NCI-H2171 treated with DMSO at 0.1 percent for 48 hours (cell line): Measurements from ENCODE around the gene NRXN3.
A peak's percentile ranks its signal among the peaks of the same experiment; 100 is the strongest.

ENCODE experiments used
- DNase-seq: peaks from one replicate; lab custom pipeline; 2025; lab: John Stamatoyannopoulos, UW

NRXN3 gene

DNA sequence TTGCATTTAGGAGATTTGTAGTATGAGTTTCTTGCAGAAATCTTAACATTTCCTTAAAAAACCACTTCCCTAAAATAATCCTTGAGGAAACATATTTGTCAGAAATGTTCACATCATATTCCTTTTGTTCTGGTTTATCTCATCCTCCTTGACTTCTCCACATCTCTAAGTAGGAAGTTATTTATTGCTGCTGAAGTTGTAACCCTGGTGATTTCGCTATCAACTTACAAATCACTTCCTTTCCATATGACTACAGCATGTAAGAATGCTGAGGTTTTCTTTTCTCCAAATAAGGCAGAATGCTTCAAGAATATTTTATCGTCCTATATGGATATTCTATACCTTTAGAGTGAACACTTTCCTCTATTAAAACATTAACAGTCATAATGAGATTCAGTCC, 751.7 kb downstream of the NRXN3 start:
- no peak for DNase-seq

GRCh38 chr14:78927261-78927660, 757.1 kb downstream of the NRXN3 start:
- DNase-seq = no peak

- DNase-seq = no peak
These were observed 763.0 kb downstream of the NRXN3 start for GRCh38 chr14:78933166-78933565.

GRCh38 chr14:78933948-78934524, 763.9 kb downstream of the NRXN3 start:
- DNase-seq = peak; percentile 63

DNA sequence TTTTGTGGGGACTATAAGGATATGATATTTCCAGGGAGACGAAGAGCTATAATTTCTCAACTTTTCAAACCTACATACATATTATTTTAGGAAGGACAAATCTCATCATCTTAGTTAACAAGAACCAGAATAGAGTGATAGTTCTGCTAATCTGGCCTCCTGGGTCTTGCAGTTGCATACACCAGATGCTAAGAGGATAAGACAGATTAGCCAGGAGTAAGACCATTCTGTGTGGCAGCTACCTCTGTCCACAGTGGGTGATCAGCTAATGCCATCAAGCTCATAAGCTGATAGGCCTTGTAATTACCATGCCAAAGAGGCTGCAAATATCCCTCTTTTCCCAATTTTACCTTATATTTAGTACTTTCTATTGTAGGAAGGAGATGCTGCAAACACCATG, 776.8 kb downstream of the NRXN3 start:
- DNase-seq = no peak

GRCh38 chr14:78947681-78948080, 777.5 kb downstream of the NRXN3 start:
- no peak for DNase-seq

DNA sequence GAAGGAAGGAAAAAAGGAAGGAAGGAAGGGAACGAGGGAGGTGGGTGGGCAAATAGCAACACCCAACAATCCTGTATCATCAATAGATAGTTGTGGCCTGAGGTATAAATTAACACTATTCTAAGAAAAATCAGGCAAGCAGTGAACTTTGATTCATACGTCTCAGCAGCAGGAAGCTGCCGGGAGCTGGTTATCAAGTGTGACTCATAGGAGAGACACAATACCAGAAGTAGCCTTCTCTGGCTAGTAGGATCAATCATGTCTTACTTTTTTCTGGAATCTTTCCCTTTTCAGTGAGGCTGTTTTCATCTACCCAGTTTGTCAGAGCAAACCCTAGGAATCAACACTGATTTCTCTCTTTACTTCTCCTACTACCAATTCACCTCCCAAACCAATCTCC, 780.5 kb downstream of the NRXN3 start:
- no peak for DNase-seq

DNA sequence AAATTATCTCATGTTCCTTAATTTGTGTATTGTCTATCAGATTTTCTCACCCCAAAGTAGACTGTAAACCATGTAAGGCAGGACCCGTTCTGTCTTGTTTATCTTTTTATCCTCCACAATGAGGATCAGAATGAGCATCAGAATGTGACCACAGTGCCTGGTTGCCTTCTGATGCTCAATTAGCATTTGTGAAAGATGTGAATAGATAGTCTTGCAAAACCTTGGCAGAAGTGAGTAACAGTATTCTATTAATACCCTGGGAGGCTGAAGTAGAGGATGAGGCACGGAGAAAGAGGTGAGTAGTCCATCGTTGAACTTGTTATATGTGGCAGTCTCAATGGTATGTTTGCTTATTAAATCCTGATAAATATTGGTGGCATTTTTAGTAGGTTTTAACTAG, 781.4 kb downstream of the NRXN3 start:
- no peak for DNase-seq

- peak; percentile 89 for DNase-seq
These were observed 789.6 kb downstream of the NRXN3 start for GRCh38 chr14:78959674-78960264.

GRCh38 chr14:78967111-78967809, 797.1 kb downstream of the NRXN3 start:
- no peak for DNase-seq

- no peak for DNase-seq
These were observed 798.1 kb downstream of the NRXN3 start for GRCh38 chr14:78968265-78968664.

DNA sequence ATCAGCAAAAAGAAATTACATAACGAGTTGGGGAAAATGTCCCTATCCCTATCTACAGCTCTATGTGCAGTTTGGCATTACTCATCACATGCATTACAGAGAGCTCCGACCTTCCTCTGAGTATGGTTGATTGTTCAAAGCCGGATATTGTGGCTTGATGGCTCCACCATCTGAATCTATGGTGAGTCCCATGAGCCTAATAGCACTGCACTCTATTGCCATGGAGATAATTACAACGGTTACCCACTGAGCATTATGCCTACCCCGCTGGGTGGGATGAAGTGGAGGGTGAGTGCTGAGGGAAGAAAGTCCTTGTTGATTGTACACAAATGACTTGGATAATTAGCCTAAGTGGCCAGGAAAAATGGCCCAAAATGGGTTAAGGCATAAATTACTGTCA, 800.5 kb downstream of the NRXN3 start:
- DNase-seq = peak; percentile 61

- no peak for DNase-seq
These were observed 802.3 kb downstream of the NRXN3 start for GRCh38 chr14:78972440-78972839.

GRCh38 chr14:78974691-78975090, 804.5 kb downstream of the NRXN3 start:
- DNase-seq = no peak

DNA sequence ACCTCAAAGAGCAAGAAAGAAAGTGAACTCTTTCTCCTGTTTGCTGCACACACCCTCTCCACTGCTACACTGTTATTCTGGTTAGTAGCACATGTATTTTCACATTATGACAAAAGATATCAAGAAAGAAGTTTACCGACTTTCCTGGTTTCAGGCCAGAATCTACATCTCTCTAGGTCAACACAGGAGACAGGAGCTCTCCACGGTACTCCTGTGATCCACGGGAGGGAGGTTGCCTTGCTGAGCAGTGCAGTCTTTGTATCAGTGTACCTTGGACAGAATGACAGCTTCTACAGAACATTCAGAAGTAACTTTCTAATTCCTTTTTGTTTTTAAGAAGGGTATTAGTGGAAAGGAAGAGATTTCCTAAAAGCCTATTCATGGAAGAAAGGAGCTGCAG, 805.6 kb downstream of the NRXN3 start:
- no peak for DNase-seq

GRCh38 chr14:78978896-78979295, 808.7 kb downstream of the NRXN3 start:
- DNase-seq = peak; percentile 17

DNA sequence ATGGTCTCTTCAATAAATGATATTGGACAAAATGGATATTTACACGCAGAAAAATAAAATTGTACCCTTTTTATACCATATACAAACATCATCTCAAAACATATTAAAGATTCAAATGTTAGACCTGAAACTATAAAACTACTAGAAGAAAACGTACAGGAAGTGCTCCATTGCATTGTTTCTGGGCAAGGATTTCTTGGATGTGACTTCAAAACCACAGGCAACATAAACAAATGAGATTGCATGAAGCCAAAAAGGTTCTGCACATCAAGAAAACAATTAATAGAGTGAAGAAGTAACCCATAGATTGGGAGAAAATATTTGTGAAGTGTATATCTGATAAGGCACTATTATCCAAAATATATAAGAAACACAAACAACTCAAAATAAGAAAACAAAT, 812.4 kb downstream of the NRXN3 start:
- no peak for DNase-seq

- DNase-seq = no peak
These were observed 813.0 kb downstream of the NRXN3 start for GRCh38 chr14:78983126-78983525.

DNA sequence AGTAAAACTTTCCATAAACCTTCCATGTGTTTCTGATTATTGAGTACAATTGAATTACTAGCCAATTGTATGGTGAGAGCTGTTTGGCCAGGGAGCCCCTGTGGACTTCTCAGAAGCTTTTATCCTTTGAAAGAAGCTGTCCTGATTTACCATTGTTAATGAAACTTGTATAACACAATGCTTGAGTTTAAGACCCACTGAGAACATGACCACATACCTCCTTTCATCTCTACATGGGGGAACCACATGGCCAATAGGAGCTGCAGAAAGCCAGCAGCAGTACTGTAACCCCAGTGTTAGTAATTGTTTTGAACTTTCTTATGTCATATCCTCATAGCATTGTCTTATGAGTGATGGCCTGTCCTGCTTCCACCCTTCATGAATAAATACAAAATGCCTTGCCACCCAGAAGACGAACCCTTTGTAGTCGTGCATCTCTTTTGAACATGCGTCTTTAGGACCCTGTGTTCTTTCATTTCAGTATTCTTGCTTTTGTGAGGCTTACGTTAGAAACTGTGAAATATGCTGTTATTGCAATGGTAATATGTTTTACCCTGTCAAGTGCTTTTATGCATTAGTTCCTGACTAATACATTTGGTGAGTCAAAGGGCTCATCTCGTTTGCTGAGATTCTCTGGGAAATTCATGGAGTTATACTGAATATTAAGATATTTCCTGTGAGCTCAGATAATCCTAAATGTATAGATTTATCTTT, 815.7 kb downstream of the NRXN3 start:
- no peak for DNase-seq

DNA sequence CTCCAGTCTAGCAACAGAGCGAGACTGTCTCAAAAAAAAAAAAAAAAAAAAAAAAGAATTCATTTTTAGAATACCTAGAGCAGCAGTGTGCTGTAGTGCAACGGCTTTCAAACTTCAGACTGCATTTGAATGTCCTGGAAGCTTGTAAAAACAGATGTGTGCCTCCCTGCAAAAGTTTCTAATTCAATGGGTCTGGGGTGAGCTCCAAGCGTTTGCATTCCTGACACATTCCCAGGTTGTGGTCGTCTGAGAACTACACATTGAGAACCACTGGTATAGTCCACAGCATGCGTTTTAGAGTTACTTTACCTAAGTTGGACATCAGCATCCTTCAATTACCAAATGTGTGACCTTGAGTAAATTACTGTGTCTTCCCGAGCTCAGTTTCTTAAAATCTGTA, 816.8 kb downstream of the NRXN3 start:
- DNase-seq = no peak

DNA sequence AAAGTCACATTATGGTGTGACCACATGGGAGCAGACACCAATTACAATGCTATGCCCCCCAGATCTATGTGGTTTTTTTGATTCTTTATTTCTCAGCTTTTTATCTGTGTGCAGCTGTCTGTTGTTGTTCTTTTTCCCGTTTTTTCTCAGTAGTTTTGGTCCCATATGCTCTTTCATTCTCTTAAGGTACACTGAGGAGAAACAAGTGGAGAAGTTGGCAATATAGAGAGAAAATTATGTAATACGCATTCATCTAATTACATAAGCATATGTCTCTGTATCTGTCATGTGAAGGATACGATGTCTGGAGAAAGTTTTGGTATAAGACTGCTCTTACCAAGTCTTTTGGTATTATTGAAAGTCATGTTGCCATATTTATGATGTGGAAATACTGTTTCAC, 819.0 kb downstream of the NRXN3 start:
- peak; percentile 29 for DNase-seq

- DNase-seq = no peak
These were observed 822.7 kb downstream of the NRXN3 start for GRCh38 chr14:78992867-78993266.

GRCh38 chr14:78997811-78998210, 827.6 kb downstream of the NRXN3 start:
- peak; percentile 85 for DNase-seq
